OCI-LY7 (cell line): ENCODE data around the gene TTC33.

Experiments
- CTCF ChIP-seq: fragments of 200-600 bp; sonication (generic); conservative IDR thresholded peaks from 2 replicates; pipeline ENCODE4 v1.5.1; 2014; ENCODE audit warnings: mild to moderate bottlenecking, antibody characterized with exemption, low read length, moderate library complexity, mixed read lengths
- EZH2phosphoT487 ChIP-seq: fragments of 200-600 bp; sonication (generic); IDR thresholded peaks from 2 replicates; pipeline ENCODE4 v1.6.1; 2018; ENCODE audit warnings: low read depth, borderline replicate concordance, mild to moderate bottlenecking, mixed run types, antibody characterized with exemption, low read length, moderate library complexity, mixed read lengths

- no peak for TF ChIP-seq CTCF
- no peak for TF ChIP-seq EZH2phosphoT487
Measured at GRCh38 chr5:40483316-40483715, 272.4 kb downstream of the TTC33 start.
